ENCODE results near the gene VWA5B2. TPM values are rescaled to one million over a fixed set of nuclear protein-coding genes. Genes with fewer than 3 reads are reported as not detected.

The VWA5B2 gene
- total RNA-seq, 2 experiments from 2014 or later = not detected

- Mint-ChIP-seq H3K27ac (no peak overlapping the region), H3K4me3 (no peak overlapping the region), H3K4me1 (ENCODE audit: low read depth) (no peaks in the 10 kb centered on the region), H3K27me3 (ENCODE audit: low read depth) (peaks cover 2% of the 10 kb centered on the region), H3K36me3 (ENCODE audit: low read depth) (peaks cover 5% of the 10 kb centered on the region), H3K9me3 (no peaks in the 10 kb centered on the region)
- intact Hi-C loops (cut with micrococcal nuclease) = no loop called here
- no peak for DNase-seq
- CTCF ChIA-PET = interaction anchor here (0.7 to 3.5 kb wide), 3 partner anchors 11 to 340 kb away, joined by 3 to 28 read pairs (median 3); no protein-coding TSS in a partner anchor
These were observed 8.4 kb downstream of the VWA5B2 start for GRCh38 chr3:184237807-184238206.

- Mint-ChIP-seq H3K27me3 (ENCODE audit: low read depth) (no peaks in the 10 kb centered on the region), H3K4me3 (no peak overlapping the region), H3K4me1 (ENCODE audit: low read depth) (no peaks in the 10 kb centered on the region), H3K27ac (no peak overlapping the region), H3K9me3 (no peaks in the 10 kb centered on the region), H3K36me3 (ENCODE audit: low read depth) (peaks cover 6% of the 10 kb centered on the region)
- DNase-seq = no peak
- CTCF ChIA-PET = interaction anchor here (1.4 to 3.5 kb wide), 2 partner anchors 11 to 116 kb away, joined by 3 to 28 read pairs; no protein-coding TSS in a partner anchor
- intact Hi-C loops (cut with micrococcal nuclease) = no loop called here
These were observed 8.9 kb downstream of the VWA5B2 start for GRCh38 chr3:184238246-184238818.

- CTCF ChIA-PET = interaction anchor here (1.8 to 3.5 kb wide), 3 partner anchors 11 to 12 kb away, joined by 6 to 28 read pairs (median 20); partner anchors contain the start of gene EEF1AKMT4
- H3K27me3 Mint-ChIP-seq (ENCODE audit: low read depth) = no peaks in the 10 kb centered on the region
- H3K27ac Mint-ChIP-seq = no peak overlapping the region
- no peak for DNase-seq
- peaks cover 8% of the 10 kb centered on the region for H3K36me3 Mint-ChIP-seq (ENCODE audit: low read depth)
- no peaks in the 10 kb centered on the region for H3K4me1 Mint-ChIP-seq (ENCODE audit: low read depth)
- H3K4me3 Mint-ChIP-seq = no peak overlapping the region
- no peaks in the 10 kb centered on the region for H3K9me3 Mint-ChIP-seq
- intact Hi-C loops (cut with micrococcal nuclease) = no loop called here
These were observed 9.8 kb downstream of the VWA5B2 start for GRCh38 chr3:184239221-184239620.

- peaks cover 11% of the 10 kb centered on the region for H3K36me3 Mint-ChIP-seq (ENCODE audit: low read depth)
- H3K27ac Mint-ChIP-seq = no peak overlapping the region
- H3K9me3 Mint-ChIP-seq = no peaks in the 10 kb centered on the region
- no peaks in the 10 kb centered on the region for H3K4me1 Mint-ChIP-seq (ENCODE audit: low read depth)
- H3K27me3 Mint-ChIP-seq (ENCODE audit: low read depth) = no peaks in the 10 kb centered on the region
- H3K4me3 Mint-ChIP-seq = no peak overlapping the region
- DNase-seq = no peak
- intact Hi-C loops (cut with micrococcal nuclease) = loop anchor here (10.0 kb wide), 1 partner anchor 605 kb away; the partner anchor contains the start of gene KLHL24
- CTCF ChIA-PET = interaction anchor here (1.8 to 2.0 kb wide), 2 partner anchors 10 to 13 kb away, joined by 6 to 20 read pairs; partner anchors contain the start of gene EEF1AKMT4
These were observed 10.3 kb downstream of the VWA5B2 start for GRCh38 chr3:184239708-184240107.

GRCh38 chr3:184240384-184241140, 11.2 kb downstream of the VWA5B2 start:
- H3K27me3 Mint-ChIP-seq (ENCODE audit: low read depth) = no peaks in the 10 kb centered on the region
- no peak overlapping the region for H3K27ac Mint-ChIP-seq
- intact Hi-C loops (cut with micrococcal nuclease) = loop anchor here (10.0 kb wide), 1 partner anchor 606 kb away; the partner anchor contains the start of gene KLHL24
- H3K9me3 Mint-ChIP-seq = no peaks in the 10 kb centered on the region
- DNase-seq = no peak
- no peak overlapping the region for H3K4me3 Mint-ChIP-seq
- H3K36me3 Mint-ChIP-seq (ENCODE audit: low read depth) = peaks cover 18% of the 10 kb centered on the region
- CTCF ChIA-PET = interaction anchor here (0.6 to 2.0 kb wide), 4 partner anchors 9 to 14 kb away, joined by 3 to 20 read pairs (median 5); partner anchors contain the start of gene EEF1AKMT4
- H3K4me1 Mint-ChIP-seq (ENCODE audit: low read depth) = peaks cover 2% of the 10 kb centered on the region

GRCh38 chr3:184241141-184241446, 11.7 kb downstream of the VWA5B2 start:
- intact Hi-C loops (cut with micrococcal nuclease) = loop anchor here (10.0 kb wide), 1 partner anchor 606 kb away; the partner anchor contains the start of gene KLHL24
- peaks cover 24% of the 10 kb centered on the region for H3K36me3 Mint-ChIP-seq (ENCODE audit: low read depth)
- H3K4me3 Mint-ChIP-seq = no peak overlapping the region
- no peak for DNase-seq
- CTCF ChIA-PET = interaction anchor here (0.8 to 2.0 kb wide), 3 partner anchors 9 to 14 kb away, joined by 3 to 20 read pairs (median 6); partner anchors contain the start of gene EEF1AKMT4
- H3K4me1 Mint-ChIP-seq (ENCODE audit: low read depth) = peaks cover 2% of the 10 kb centered on the region
- H3K27me3 Mint-ChIP-seq (ENCODE audit: low read depth) = no peaks in the 10 kb centered on the region
- no peak overlapping the region for H3K27ac Mint-ChIP-seq
- no peaks in the 10 kb centered on the region for H3K9me3 Mint-ChIP-seq

- H3K27ac Mint-ChIP-seq = no peak overlapping the region
- peaks cover 2% of the 10 kb centered on the region for H3K4me1 Mint-ChIP-seq (ENCODE audit: low read depth)
- CTCF ChIA-PET = interaction anchor here (2.0 to 7.0 kb wide), 2 partner anchors 8 to 15 kb away, joined by 6 to 48 read pairs; partner anchors contain the start of gene EEF1AKMT4
- no peaks in the 10 kb centered on the region for H3K27me3 Mint-ChIP-seq (ENCODE audit: low read depth)
- H3K4me3 Mint-ChIP-seq = no peak overlapping the region
- intact Hi-C loops (cut with micrococcal nuclease) = loop anchor here (10.0 kb wide), 1 partner anchor 607 kb away; the partner anchor contains the start of gene KLHL24
- peaks cover 25% of the 10 kb centered on the region for H3K36me3 Mint-ChIP-seq (ENCODE audit: low read depth)
- DNase-seq = no peak
- no peaks in the 10 kb centered on the region for H3K9me3 Mint-ChIP-seq
These were observed 12.3 kb downstream of the VWA5B2 start for GRCh38 chr3:184241447-184242296.

GRCh38 chr3:184242297-184242685, 12.9 kb downstream of the VWA5B2 start:
- CTCF ChIA-PET = interaction anchor here (7.0 kb wide), 1 partner anchor 15 kb away, joined by 48 read pairs; no protein-coding TSS in a partner anchor
- no peak for DNase-seq
- Mint-ChIP-seq H3K4me3 (no peak overlapping the region), H3K36me3 (ENCODE audit: low read depth) (peaks cover 25% of the 10 kb centered on the region), H3K27me3 (ENCODE audit: low read depth) (no peaks in the 10 kb centered on the region), H3K4me1 (ENCODE audit: low read depth) (peaks cover 2% of the 10 kb centered on the region), H3K27ac (no peak overlapping the region), H3K9me3 (no peaks in the 10 kb centered on the region)
- intact Hi-C loops (cut with micrococcal nuclease) = loop anchor here (10.0 kb wide), 1 partner anchor 607 kb away; the partner anchor contains the start of gene KLHL24

GRCh38 chr3:184248454-184249411, 19.3 kb downstream of the VWA5B2 start, which contains the start of gene ALG3:
ALG3 (minus strand) TSS chr3:184248962; CDS start chr3:184248940, 22 bp downstream.
- H3K27ac Mint-ChIP-seq = peak within 1 kb of the TSS; percentile 95
- intact Hi-C loops (cut with micrococcal nuclease) = loop anchor here (1.0 to 10.0 kb wide), 12 partner anchors 51 to 614 kb away; partner anchors contain the start of genes ABCC5, ABCF3, AP2M1 and DVL3

GRCh38 chr3:184249412-184250166, 20.2 kb downstream of the VWA5B2 start, which contains the start of gene EEF1AKMT4:
EEF1AKMT4 (plus strand) TSS chr3:184249672; CDS start chr3:184249695, 23 bp downstream.
- Mint-ChIP-seq H3K9me3 (no peaks in the 10 kb centered on the region), H3K27ac (peak within 1 kb of the TSS; percentile 95), H3K27me3 (ENCODE audit: low read depth) (no peaks in the 10 kb centered on the region), H3K4me1 (ENCODE audit: low read depth) (peaks cover 9% of the 10 kb centered on the region), H3K4me3 (peak within 1 kb of the TSS; percentile 91), H3K36me3 (ENCODE audit: low read depth) (peaks cover 16% of the 10 kb centered on the region)
- CTCF ChIA-PET = interaction anchor here (0.6 to 1.4 kb wide), 25 partner anchors 9 to 730 kb away, joined by 3 to 28 read pairs (median 4); partner anchors contain the start of genes CAMK2N2 and VWA5B2
- intact Hi-C loops (cut with micrococcal nuclease) = loop anchor here (1.0 to 10.0 kb wide), 18 partner anchors 12 to 785 kb away; partner anchors contain the start of genes ABCC5, ABCF3, AP2M1 and CAMK2N2
- DNase-seq = peak; percentile 97

More at GRCh38 chr3:184248454-184249411, 19.3 kb downstream of the VWA5B2 start, which contains the start of gene ALG3:
- Mint-ChIP-seq H3K4me3 (peak within 1 kb of the TSS; percentile 91), H3K4me1 (ENCODE audit: low read depth) (peaks cover 9% of the 10 kb centered on the region), H3K9me3 (no peaks in the 10 kb centered on the region), H3K27me3 (ENCODE audit: low read depth) (no peaks in the 10 kb centered on the region), H3K36me3 (ENCODE audit: low read depth) (peaks cover 19% of the 10 kb centered on the region)
- peak; percentile 90 for DNase-seq
- CTCF ChIA-PET = interaction anchor here (0.6 to 7.0 kb wide), 6 partner anchors 9 to 87 kb away, joined by 3 to 48 read pairs (median 4); partner anchors contain the start of gene VWA5B2
